ENCODE results near the gene AGPAT4.

Gene AGPAT4

DNA sequence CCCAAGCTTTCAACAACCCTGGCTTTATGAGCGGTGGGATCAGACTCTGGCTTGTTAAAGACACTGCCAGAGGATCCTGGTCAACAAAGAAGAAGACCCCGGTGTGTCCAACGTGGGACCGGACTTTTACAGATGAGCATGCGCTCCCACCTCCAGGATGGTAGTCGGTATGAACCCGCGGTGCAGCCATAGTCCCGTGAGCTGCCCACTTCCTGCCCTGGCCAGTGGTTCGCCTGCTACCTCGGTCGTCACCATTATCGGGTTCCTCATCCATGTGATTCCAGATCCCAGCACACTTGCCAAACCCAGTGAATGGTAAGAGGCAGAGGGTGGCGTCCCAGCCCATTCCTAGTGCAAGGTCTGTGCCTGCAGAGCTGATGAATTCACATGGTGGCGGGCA lies 112.7 kb downstream of the AGPAT4 start:
- Mint-ChIP-seq H3K9me3 (peaks cover 5% of the 10 kb centered on the region), H3K4me3 (no peak overlapping the region), H3K4me1 (ENCODE audit: low read depth) (no peaks in the 10 kb centered on the region), H3K36me3 (ENCODE audit: low read depth) (peaks cover 18% of the 10 kb centered on the region), H3K27me3 (ENCODE audit: low read depth) (no peaks in the 10 kb centered on the region), H3K27ac (no peak overlapping the region)
- DNase-seq (ENCODE audit: low spot score): no peak

DNA sequence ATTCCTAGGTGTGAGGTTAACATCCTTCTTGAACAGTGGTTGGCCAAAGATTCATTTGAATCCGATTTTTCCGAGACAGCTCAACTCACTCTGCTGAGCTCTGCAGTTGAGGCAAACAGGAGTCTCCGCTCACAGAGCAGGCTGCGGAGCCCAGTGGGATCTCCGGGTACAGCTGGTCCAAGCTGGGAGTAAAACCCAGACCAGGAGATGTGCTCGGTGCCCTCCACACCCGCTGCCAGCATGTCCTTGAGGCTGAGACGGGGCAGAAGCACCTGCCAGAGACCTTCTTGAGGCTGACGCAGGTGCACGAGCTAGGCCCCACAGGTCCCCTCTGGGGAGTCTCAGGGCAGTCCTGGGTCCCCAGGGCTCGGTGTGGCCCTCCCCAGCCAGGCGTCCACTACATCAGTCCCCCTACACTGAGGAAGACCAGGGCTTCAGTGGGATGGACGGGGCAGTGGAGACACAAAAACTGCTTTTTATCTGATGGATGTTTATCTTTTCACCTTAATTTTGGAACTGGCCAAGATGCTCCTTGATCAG lies 119.0 kb downstream of the AGPAT4 start:
- peaks cover 5% of the 10 kb centered on the region for H3K9me3 Mint-ChIP-seq
- no peak for DNase-seq (ENCODE audit: low spot score)
- no peak overlapping the region for H3K27ac Mint-ChIP-seq
- H3K4me3 Mint-ChIP-seq: no peak overlapping the region
- no peaks in the 10 kb centered on the region for H3K4me1 Mint-ChIP-seq (ENCODE audit: low read depth)
- H3K36me3 Mint-ChIP-seq (ENCODE audit: low read depth): peaks cover 13% of the 10 kb centered on the region
- no peaks in the 10 kb centered on the region for H3K27me3 Mint-ChIP-seq (ENCODE audit: low read depth)

DNA sequence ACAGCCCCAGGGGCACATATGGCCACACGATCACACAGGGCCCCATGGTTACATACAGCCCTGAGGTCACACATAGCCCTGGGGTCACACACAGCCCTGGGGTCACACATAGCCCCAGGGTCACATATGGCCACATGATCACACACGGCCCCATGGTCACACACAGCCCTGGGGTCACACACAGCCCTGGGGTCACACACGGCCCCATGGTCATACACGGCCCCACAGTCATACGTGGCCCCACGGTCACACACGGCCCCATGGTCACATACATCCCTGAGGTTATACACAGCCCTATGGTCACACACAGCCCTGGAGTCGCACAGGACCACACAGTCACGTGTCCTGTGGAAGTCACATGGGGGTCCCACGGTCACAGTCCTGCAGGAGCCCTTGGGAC lies 120.1 kb downstream of the AGPAT4 start:
- no peak overlapping the region for H3K4me3 Mint-ChIP-seq
- H3K9me3 Mint-ChIP-seq: peaks cover 5% of the 10 kb centered on the region
- no peak overlapping the region for H3K27ac Mint-ChIP-seq
- H3K4me1 Mint-ChIP-seq (ENCODE audit: low read depth): no peaks in the 10 kb centered on the region
- DNase-seq (ENCODE audit: low spot score): no peak
- no peaks in the 10 kb centered on the region for H3K27me3 Mint-ChIP-seq (ENCODE audit: low read depth)
- H3K36me3 Mint-ChIP-seq (ENCODE audit: low read depth): peaks cover 11% of the 10 kb centered on the region

DNA sequence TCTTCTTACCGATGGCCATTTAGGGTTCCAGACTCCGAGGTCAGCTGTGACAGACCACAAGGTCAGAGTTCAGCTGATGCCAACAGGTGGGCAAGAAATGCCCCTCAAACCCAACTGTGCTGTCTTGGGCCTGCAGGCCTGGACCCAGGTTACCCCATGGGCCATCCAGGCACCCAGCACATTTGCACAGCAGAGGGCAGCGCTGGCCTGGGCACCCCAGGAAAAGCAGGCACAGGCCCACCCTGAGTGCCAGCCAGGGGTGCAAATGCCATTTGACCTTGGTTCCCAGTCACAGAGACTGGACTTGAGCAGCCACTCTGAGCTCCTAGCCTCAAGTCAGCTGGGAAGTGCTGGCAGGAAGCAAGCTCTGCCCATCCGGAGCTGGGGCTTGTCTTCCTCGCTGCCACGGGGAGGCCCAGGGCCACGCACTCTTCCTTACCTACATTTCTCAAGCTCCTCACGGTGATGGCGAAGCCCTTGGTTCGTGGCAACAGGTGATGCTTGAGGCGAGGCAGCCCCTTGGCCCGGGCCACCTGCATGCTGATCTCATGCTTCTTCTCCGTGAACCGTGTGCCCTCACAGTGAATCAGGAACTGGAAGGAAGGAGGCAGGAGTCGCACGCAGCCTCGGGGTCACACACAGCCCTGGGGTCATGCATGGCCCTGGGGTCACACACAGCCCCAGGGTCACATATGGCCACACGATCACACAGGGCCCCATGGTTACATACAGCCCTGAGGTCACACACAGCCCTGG lies 120.8 kb downstream of the AGPAT4 start:
- Mint-ChIP-seq H3K27ac (no peak overlapping the region), H3K36me3 (ENCODE audit: low read depth) (peaks cover 9% of the 10 kb centered on the region), H3K4me3 (no peak overlapping the region), H3K27me3 (ENCODE audit: low read depth) (no peaks in the 10 kb centered on the region), H3K4me1 (ENCODE audit: low read depth) (no peaks in the 10 kb centered on the region), H3K9me3 (peaks cover 5% of the 10 kb centered on the region)
- DNase-seq (ENCODE audit: low spot score): no peak

DNA sequence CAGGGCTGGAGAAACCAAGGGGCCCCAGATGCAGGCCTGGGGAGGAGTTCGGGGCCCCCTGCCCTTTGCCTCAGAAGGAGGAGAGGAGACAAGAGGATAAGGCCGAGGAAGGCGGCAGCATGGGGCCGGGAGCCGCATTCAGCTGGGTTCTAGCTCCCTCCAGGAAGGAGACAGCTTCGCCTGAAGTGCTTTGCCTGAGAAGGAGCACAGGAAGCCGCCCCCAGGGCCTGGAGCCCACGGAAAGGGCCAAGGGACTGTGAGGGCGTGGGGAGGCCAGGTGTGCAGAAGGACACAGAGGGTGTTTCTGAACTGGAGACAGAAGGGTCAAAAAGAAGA lies 121.4 kb downstream of the AGPAT4 start:
- Mint-ChIP-seq H3K27ac (no peak overlapping the region), H3K36me3 (ENCODE audit: low read depth) (peaks cover 5% of the 10 kb centered on the region)
- no peak for DNase-seq (ENCODE audit: low spot score)

DNA sequence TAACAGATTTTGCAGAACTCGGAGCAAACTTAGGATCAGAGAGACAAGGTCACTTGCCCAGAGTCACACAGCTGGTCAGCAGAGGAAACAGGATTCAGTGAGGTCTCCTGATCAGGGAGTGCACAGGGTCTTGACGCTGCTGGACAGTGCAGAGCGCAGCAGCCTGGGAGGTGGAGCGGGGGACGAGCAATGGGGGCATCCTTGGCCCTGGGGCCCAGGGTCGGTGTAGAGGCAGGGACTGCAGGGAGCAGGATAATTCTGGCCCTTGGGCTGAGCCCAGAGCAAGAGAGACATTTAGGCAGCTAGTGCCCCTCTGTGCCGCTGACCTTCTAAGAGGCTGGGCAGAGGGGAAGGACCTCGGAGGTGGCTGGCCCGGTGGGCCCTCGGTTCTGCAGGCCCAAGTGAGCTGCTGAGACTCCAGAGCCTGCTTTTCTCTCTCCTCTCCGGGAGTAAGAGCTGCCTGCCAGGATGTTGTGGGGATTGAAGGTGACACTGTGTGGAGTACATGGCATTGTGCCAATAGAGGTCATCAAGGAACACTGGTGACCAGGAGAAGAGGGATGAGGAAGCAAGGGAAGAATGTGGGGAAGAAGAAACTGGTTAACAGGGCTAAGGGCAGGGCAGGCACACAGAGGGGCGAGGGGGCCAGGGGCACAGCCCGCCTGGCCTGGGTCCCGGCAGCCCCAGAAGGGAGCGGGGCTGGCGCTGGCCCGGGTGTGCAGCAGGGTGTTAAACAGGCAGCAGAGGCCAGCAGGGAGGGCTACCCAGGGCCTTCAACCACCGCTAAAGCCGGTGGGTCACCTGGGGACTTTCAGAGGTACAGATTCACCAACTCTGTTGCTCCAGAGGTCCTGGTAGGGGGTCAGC lies 122.0 kb downstream of the AGPAT4 start:
- Mint-ChIP-seq H3K27ac (no peak overlapping the region), H3K9me3 (peaks cover 2% of the 10 kb centered on the region), H3K36me3 (ENCODE audit: low read depth) (peaks cover 3% of the 10 kb centered on the region), H3K4me3 (no peak overlapping the region), H3K27me3 (ENCODE audit: low read depth) (no peaks in the 10 kb centered on the region), H3K4me1 (ENCODE audit: low read depth) (no peaks in the 10 kb centered on the region)
- DNase-seq (ENCODE audit: low spot score): no peak

More for the DNA sequence above, 121.4 kb downstream of the AGPAT4 start:
- no peak overlapping the region for H3K4me3 Mint-ChIP-seq
- no peaks in the 10 kb centered on the region for H3K4me1 Mint-ChIP-seq (ENCODE audit: low read depth)
- H3K27me3 Mint-ChIP-seq (ENCODE audit: low read depth): no peaks in the 10 kb centered on the region
- H3K9me3 Mint-ChIP-seq: peaks cover 5% of the 10 kb centered on the region

DNA sequence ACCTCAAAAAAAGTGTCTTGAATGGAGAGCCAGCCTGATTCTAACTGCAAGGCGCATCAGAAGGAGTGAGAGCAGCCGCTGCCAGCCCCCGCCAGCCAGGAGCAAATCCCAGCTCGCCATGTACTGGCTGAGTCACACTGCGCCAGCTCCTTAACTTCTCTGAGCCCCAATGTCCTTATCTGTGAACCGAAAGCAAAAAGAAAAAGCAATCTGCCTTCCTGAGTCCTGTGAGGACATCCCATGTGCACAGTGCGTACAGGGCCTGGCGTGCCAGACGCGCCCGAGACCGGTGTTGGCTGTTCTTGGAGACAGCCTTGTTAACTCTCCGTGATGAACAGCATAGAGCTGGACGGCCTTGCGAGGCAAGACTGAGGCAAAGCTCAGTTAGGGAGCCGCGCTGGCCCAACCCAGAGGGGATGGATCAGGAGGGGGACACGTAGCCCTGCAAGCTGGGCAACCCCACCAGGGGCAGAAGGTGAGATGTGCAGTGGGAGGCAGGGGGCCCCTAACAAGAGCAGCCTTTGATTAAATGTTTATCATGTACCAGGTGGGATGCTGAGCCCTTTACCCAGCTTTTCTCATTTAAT lies 122.7 kb downstream of the AGPAT4 start:
- no peak overlapping the region for H3K27ac Mint-ChIP-seq
- no peaks in the 10 kb centered on the region for H3K27me3 Mint-ChIP-seq (ENCODE audit: low read depth)
- no peak overlapping the region for H3K4me3 Mint-ChIP-seq
- H3K9me3 Mint-ChIP-seq: no peaks in the 10 kb centered on the region
- H3K4me1 Mint-ChIP-seq (ENCODE audit: low read depth): no peaks in the 10 kb centered on the region
- DNase-seq (ENCODE audit: low spot score): no peak
- peaks cover 2% of the 10 kb centered on the region for H3K36me3 Mint-ChIP-seq (ENCODE audit: low read depth)

DNA sequence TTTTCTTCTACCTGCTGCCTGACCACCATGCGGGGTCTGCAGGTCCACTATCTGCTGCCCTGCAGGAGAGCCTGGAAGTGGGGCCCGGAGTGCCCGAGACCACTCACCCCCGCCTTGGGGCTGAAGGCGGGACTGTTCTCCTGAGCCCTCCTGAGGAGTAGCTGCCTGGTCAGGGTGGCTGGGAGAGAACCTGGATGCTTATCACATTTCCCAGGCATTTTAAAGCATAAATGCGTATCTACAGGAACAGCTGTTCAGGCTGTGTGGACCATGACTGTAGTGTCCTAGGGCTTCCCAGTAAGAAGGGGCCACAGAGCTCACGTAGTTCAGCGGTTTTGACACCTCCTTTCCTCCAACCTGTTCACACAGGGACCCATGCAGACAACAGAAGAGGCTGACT lies 123.3 kb downstream of the AGPAT4 start:
- peaks cover 2% of the 10 kb centered on the region for H3K36me3 Mint-ChIP-seq (ENCODE audit: low read depth)
- H3K9me3 Mint-ChIP-seq: no peaks in the 10 kb centered on the region
- H3K27ac Mint-ChIP-seq: no peak overlapping the region
- no peak for DNase-seq (ENCODE audit: low spot score)
- H3K27me3 Mint-ChIP-seq (ENCODE audit: low read depth): no peaks in the 10 kb centered on the region
- no peaks in the 10 kb centered on the region for H3K4me1 Mint-ChIP-seq (ENCODE audit: low read depth)
- no peak overlapping the region for H3K4me3 Mint-ChIP-seq

DNA sequence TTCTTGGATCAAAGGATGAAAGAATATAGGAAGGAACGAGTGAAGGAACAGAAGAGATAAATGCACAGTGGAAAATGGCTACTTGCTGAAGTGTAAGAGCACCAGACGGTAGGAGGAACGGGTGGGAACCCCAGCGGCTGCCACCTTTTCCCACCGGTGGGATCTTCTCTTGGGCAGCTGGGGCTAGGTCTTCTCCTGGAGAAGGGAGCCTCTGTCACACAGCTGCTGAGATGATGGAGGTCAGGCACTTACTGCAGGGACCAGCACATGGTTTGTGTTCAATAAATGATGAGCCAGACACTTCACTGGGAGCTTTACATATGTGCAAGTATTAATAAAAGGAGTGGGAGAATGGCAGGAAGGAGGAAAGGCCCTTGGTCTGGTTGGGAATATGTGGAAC lies 123.7 kb downstream of the AGPAT4 start:
- no peak overlapping the region for H3K4me3 Mint-ChIP-seq
- H3K27ac Mint-ChIP-seq: no peak overlapping the region
- DNase-seq (ENCODE audit: low spot score): no peak

DNA sequence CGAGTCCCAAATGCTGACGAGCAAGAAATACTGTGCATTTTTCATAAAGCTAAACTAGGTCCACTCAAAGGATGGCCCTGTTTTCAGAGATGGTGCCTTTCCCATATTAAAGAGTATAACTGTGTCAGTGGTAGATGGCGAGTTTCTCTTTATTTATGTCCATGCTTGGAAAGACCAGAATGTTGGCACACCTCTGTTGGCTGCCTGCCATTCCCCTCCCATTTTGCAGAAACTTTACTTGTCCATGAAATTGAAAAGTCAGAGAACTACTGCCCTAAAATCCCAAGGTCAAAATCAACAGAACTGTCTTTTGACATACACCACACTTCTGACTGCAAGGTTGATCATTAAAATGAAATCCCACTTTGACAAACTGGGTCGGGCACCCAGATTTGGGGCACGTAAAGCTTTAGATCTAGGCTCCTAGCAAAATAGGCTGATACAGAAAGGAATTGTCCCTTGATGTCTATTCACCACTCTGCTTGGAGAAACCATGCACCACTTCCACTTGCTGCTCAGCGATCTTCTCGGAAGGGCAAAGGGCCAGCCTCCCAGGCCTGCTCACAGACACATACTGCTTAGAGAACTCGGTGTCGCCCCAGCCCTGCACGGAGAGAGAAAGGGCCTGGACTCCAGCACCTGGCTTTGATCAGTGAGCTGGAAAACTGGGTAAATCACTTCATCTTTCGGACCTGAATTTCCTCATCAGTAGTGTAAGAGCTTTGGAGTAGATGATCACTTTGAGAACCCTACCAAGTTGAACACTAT lies 130.0 kb downstream of the AGPAT4 start:
- H3K4me3 Mint-ChIP-seq: no peak overlapping the region
- no peak overlapping the region for H3K27ac Mint-ChIP-seq
- no peak for DNase-seq (ENCODE audit: low spot score)
- H3K36me3 Mint-ChIP-seq (ENCODE audit: low read depth): no peaks in the 10 kb centered on the region
- H3K4me1 Mint-ChIP-seq (ENCODE audit: low read depth): no peaks in the 10 kb centered on the region
- H3K27me3 Mint-ChIP-seq (ENCODE audit: low read depth): no peaks in the 10 kb centered on the region
- H3K9me3 Mint-ChIP-seq: no peaks in the 10 kb centered on the region

More for the DNA sequence above, 123.7 kb downstream of the AGPAT4 start:
- Mint-ChIP-seq H3K36me3 (ENCODE audit: low read depth) (peaks cover 2% of the 10 kb centered on the region), H3K27me3 (ENCODE audit: low read depth) (no peaks in the 10 kb centered on the region), H3K9me3 (no peaks in the 10 kb centered on the region), H3K4me1 (ENCODE audit: low read depth) (no peaks in the 10 kb centered on the region)

DNA sequence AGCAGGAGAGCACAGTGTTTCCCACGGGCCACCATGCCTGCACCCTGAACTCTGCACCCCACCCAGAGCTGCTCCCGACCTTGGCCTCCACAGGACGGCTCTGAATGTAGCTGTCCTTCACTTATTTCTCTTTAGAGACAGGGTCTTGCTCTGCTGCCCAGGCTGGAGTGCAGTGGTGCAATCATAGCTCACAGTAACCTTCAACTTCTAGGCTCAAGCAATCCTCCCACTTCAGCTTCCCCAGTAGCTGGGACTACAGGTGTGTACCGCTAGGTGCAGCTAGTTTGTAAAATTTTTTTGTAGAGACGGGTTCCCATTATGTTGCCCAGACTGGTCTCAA lies 130.9 kb downstream of the AGPAT4 start:
- no peak for DNase-seq (ENCODE audit: low spot score)
- no peaks in the 10 kb centered on the region for H3K36me3 Mint-ChIP-seq (ENCODE audit: low read depth)
- no peaks in the 10 kb centered on the region for H3K4me1 Mint-ChIP-seq (ENCODE audit: low read depth)
- no peak overlapping the region for H3K27ac Mint-ChIP-seq
- no peaks in the 10 kb centered on the region for H3K27me3 Mint-ChIP-seq (ENCODE audit: low read depth)
- no peak overlapping the region for H3K4me3 Mint-ChIP-seq
- H3K9me3 Mint-ChIP-seq: no peaks in the 10 kb centered on the region

DNA sequence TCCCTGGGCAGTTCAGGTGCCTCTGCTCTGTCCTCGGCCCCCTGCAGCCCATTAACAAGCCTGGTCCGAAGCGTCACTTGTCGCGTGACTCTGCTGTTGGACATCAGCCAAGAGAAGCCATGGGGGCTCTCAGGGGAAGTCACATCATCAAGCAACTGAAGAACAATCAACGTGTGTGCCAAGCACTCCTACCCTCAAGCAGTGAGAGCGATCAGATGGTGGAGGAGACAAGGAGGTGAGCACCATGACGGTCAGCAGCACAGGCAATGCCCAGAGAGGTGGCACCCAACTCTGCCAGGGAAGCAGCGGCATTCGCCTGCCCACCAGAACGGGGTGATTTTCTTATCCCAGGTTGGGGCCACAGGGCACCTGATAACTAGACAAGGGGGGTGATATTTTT lies 132.7 kb downstream of the AGPAT4 start:
- no peaks in the 10 kb centered on the region for H3K4me1 Mint-ChIP-seq (ENCODE audit: low read depth)
- no peaks in the 10 kb centered on the region for H3K27me3 Mint-ChIP-seq (ENCODE audit: low read depth)
- H3K4me3 Mint-ChIP-seq: no peak overlapping the region
- peaks cover under 1% of the 10 kb centered on the region for H3K36me3 Mint-ChIP-seq (ENCODE audit: low read depth)
- H3K9me3 Mint-ChIP-seq: no peaks in the 10 kb centered on the region
- H3K27ac Mint-ChIP-seq: no peak overlapping the region
- DNase-seq (ENCODE audit: low spot score): no peak

DNA sequence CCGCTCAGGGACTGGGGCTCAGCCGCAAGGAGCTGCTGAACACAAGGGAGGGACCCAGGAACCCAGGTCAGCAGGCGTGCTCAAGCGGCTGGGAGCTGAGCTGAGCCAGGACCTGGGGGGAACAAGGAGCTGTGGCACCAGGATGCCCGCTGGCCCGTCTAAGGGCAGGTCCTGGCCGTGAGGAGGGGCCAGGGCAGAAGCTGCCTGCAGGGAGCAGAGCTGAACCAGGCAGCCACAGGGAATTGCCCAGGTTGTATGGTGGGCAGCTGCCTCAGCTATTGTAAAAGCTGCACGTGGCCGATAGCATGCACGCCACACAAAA lies 133.3 kb downstream of the AGPAT4 start:
- Mint-ChIP-seq H3K4me3 (no peak overlapping the region), H3K4me1 (ENCODE audit: low read depth) (no peaks in the 10 kb centered on the region), H3K36me3 (ENCODE audit: low read depth) (peaks cover 2% of the 10 kb centered on the region), H3K9me3 (no peaks in the 10 kb centered on the region), H3K27ac (no peak overlapping the region), H3K27me3 (ENCODE audit: low read depth) (no peaks in the 10 kb centered on the region)
- no peak for DNase-seq (ENCODE audit: low spot score)

All from T-helper 2 cell treated with Interferon-gamma antibody and Interleukin-4, amounts not matched to agents 5 μg/mL and 100 μg/mL, for 36 hours (primary cell).